ENCODE data around the gene HS6ST3.

HS6ST3 gene

DNA sequence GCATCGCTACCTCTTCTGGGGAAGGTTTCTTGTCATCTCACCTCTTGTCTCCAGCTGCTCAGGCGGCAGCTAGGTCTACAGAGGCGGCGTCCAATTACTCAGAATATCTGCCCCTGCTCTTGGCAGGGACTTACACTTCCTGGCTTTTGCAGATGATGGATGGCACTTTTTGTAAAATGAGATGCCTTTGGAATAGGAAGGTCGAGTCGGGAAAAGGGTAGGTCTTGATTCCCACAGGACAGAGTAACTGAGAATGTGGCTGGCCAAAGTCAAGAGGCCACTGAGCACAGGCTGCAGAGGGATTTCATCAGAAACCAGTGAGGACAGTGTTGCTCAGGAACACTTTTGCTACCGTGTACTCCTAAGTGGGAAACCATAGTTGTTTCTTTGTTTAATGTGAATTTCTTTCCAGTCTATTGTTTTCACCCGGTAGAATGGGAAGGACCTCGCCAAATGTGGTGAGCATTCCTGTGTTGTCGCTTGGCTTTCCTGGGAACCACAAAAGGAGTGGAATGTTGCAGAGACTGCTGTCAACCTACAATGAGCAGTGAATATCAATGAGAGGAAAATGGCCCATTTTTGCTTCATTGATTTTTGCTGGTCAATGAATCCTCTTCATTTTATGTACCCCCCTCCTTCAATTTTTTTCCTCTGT lies 383.7 kb downstream of the HS6ST3 start:
- Histone ChIP-seq H3K27me3 (ENCODE audit: control insufficient read depth, low read length) (no peaks in the 10 kb centered on the region), H3K9me3 (ENCODE audit: control insufficient read depth, insufficient read depth, low read length) (no peaks in the 10 kb centered on the region), H3K4me3 (ENCODE audit: low read length) (no peak overlapping the region), H3K79me2 (ENCODE audit: control insufficient read depth, low read length) (no peaks in the 10 kb centered on the region), H3K4me1 (ENCODE audit: control insufficient read depth, low read length) (no peaks in the 10 kb centered on the region), H3K36me3 (ENCODE audit: control insufficient read depth, low read length) (no peaks in the 10 kb centered on the region), H3K27ac (ENCODE audit: low read depth, low read length) (no peak overlapping the region), H3F3A (ENCODE audit: control insufficient read depth, insufficient read depth) (no peaks in the 10 kb centered on the region), H3K9me2 (replicated peaks; ENCODE audit: control insufficient read depth, low read length) (no peaks in the 10 kb centered on the region), H3K4me2 (ENCODE audit: low read length) (no peak overlapping the region), H4K20me1 (ENCODE audit: control insufficient read depth, insufficient read depth, low read depth, low read length) (no peaks in the 10 kb centered on the region)
- no peak for TF ChIP-seq EZH2phosphoT487 (IDR thresholded peaks at IDR 0.05; ENCODE audit: borderline replicate concordance, low read length)
- TF ChIP-seq, protein P1, sequence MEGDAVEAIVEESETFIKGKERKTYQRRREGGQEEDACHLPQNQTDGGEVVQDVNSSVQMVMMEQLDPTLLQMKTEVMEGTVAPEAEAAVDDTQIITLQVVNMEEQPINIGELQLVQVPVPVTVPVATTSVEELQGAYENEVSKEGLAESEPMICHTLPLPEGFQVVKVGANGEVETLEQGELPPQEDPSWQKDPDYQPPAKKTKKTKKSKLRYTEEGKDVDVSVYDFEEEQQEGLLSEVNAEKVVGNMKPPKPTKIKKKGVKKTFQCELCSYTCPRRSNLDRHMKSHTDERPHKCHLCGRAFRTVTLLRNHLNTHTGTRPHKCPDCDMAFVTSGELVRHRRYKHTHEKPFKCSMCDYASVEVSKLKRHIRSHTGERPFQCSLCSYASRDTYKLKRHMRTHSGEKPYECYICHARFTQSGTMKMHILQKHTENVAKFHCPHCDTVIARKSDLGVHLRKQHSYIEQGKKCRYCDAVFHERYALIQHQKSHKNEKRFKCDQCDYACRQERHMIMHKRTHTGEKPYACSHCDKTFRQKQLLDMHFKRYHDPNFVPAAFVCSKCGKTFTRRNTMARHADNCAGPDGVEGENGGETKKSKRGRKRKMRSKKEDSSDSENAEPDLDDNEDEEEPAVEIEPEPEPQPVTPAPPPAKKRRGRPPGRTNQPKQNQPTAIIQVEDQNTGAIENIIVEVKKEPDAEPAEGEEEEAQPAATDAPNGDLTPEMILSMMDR (IDR thresholded peaks at IDR 0.05; ENCODE audit: low read depth, low read length, poor library complexity, severe bottlenecking): no peak

DNA sequence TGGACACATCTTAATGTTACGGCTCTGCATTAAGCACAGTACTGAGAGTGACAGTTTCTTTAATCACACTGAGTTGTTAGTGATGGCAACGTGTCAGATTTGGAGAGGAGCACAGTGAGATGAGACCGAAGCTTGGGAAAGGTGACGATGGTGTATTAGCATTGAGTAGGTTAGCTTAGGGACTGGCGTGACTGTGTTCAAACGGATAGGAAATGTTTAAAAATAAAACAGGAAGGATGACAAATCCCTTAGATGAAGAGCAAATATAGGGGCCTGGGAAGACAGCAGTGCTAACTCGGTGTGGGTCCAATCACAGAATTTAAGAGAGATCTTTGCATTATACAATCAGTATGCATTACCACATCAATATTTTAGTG lies 384.3 kb downstream of the HS6ST3 start:
- H3K27ac ChIP-seq (ENCODE audit: low read depth, low read length): no peak overlapping the region
- no peak overlapping the region for H3K4me3 ChIP-seq (ENCODE audit: low read length)
- no peaks in the 10 kb centered on the region for H3K79me2 ChIP-seq (ENCODE audit: control insufficient read depth, low read length)
- no peaks in the 10 kb centered on the region for H3K9me2 ChIP-seq (replicated peaks; ENCODE audit: control insufficient read depth, low read length)
- H3K36me3 ChIP-seq (ENCODE audit: control insufficient read depth, low read length): no peaks in the 10 kb centered on the region
- H3K9me3 ChIP-seq (ENCODE audit: control insufficient read depth, insufficient read depth, low read length): no peaks in the 10 kb centered on the region
- no peaks in the 10 kb centered on the region for H3K4me1 ChIP-seq (ENCODE audit: control insufficient read depth, low read length)
- TF ChIP-seq EZH2phosphoT487 (IDR thresholded peaks at IDR 0.05; ENCODE audit: borderline replicate concordance, low read length): no peak
- TF ChIP-seq, protein P1 (IDR thresholded peaks at IDR 0.05; ENCODE audit: low read depth, low read length, poor library complexity, severe bottlenecking): no peak
- H3K4me2 ChIP-seq (ENCODE audit: low read length): no peak overlapping the region
- H3F3A ChIP-seq (ENCODE audit: control insufficient read depth, insufficient read depth): no peaks in the 10 kb centered on the region
- no peaks in the 10 kb centered on the region for H3K27me3 ChIP-seq (ENCODE audit: control insufficient read depth, low read length)
- H4K20me1 ChIP-seq (ENCODE audit: control insufficient read depth, insufficient read depth, low read depth, low read length): no peaks in the 10 kb centered on the region

DNA sequence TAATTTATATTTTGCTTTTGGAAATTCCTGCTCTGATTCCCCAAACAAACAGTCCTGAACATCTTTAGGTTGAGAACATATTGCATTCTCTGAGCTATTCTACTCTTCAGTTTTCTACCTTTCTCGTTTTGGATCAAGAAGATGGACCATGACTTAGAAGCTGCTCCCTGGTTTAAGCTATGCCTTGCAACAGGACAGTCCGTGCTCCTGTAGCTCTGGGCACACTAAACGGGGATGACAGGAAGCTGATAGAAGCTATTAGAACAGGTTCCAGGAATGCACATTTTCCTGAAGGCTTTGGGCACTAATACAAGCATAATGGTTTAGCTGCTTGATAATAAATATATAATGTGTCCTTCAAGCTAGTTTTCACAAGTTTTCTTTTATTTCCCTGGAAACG lies 385.2 kb downstream of the HS6ST3 start:
- H3F3A ChIP-seq (ENCODE audit: control insufficient read depth, insufficient read depth): no peaks in the 10 kb centered on the region
- H3K4me3 ChIP-seq (ENCODE audit: low read length): no peak overlapping the region
- H4K20me1 ChIP-seq (ENCODE audit: control insufficient read depth, insufficient read depth, low read depth, low read length): no peaks in the 10 kb centered on the region
- H3K36me3 ChIP-seq (ENCODE audit: control insufficient read depth, low read length): no peaks in the 10 kb centered on the region
- no peaks in the 10 kb centered on the region for H3K9me3 ChIP-seq (ENCODE audit: control insufficient read depth, insufficient read depth, low read length)
- H3K9me2 ChIP-seq (replicated peaks; ENCODE audit: control insufficient read depth, low read length): no peaks in the 10 kb centered on the region
- no peaks in the 10 kb centered on the region for H3K27me3 ChIP-seq (ENCODE audit: control insufficient read depth, low read length)
- H3K4me2 ChIP-seq (ENCODE audit: low read length): no peak overlapping the region
- H3K27ac ChIP-seq (ENCODE audit: low read depth, low read length): no peak overlapping the region
- TF ChIP-seq EZH2phosphoT487 (IDR thresholded peaks at IDR 0.05; ENCODE audit: borderline replicate concordance, low read length): no peak
- TF ChIP-seq, protein P1 (IDR thresholded peaks at IDR 0.05; ENCODE audit: low read depth, low read length, poor library complexity, severe bottlenecking): no peak
- no peaks in the 10 kb centered on the region for H3K4me1 ChIP-seq (ENCODE audit: control insufficient read depth, low read length)
- no peaks in the 10 kb centered on the region for H3K79me2 ChIP-seq (ENCODE audit: control insufficient read depth, low read length)

Data from DOHH2 (cell line).